H9 (cell line): ENCODE data around the gene RMI2. TPM values are rescaled to one million over a fixed set of nuclear protein-coding genes. Genes with fewer than 3 reads are reported as not detected.
A peak's percentile ranks its signal among the peaks of the same experiment; 100 is the strongest.

ENCODE experiments used
- DNase-seq: peaks from one replicate; pipeline ENCODE4 v3.0.0-alpha.2; 2017
- H2AFZ ChIP-seq: one replicate; pipeline ENCODE4 v1.6.1; 2013; ENCODE audit warnings: mild to moderate bottlenecking, low read length, control low read depth, moderate library complexity
- H2AK5ac ChIP-seq: 2 replicates; pipeline ENCODE4 v1.6.1; 2013; ENCODE audit warnings: low read length, control low read depth, mixed read lengths; ENCODE audit not compliant: insufficient read length
- H2BK120ac ChIP-seq: one replicate; pipeline ENCODE4 v1.6.1; 2013; ENCODE audit warnings: low read depth, mild to moderate bottlenecking, low read length, control low read depth, inconsistent platforms; ENCODE audit not compliant: poor library complexity, severe bottlenecking
- H2BK12ac ChIP-seq: 2 replicates; pipeline ENCODE4 v1.6.1; 2013; ENCODE audit warnings: low read length, control low read depth, mixed read lengths, low read depth; ENCODE audit not compliant: insufficient read length
- H2BK15ac ChIP-seq: 2 replicates; pipeline ENCODE4 v1.6.1; 2013; ENCODE audit warnings: low read depth, low read length, control low read depth
- H2BK20ac ChIP-seq: one replicate; pipeline ENCODE4 v1.6.1; 2013; ENCODE audit warnings: low read depth, mild to moderate bottlenecking, low read length, control low read depth, inconsistent platforms; ENCODE audit not compliant: poor library complexity, severe bottlenecking
- H2BK5ac ChIP-seq: 2 replicates; pipeline ENCODE4 v1.6.1; 2013; ENCODE audit warnings: low read length, control low read depth, mixed read lengths; ENCODE audit not compliant: insufficient read length
- H3K14ac ChIP-seq: 2 replicates; pipeline ENCODE4 v1.6.1; 2013; ENCODE audit warnings: low read length, control low read depth; ENCODE audit not compliant: insufficient read depth
- H3K18ac ChIP-seq: 2 replicates; pipeline ENCODE4 v1.6.1; 2013; ENCODE audit warnings: low read depth, mild to moderate bottlenecking, mixed read lengths, low read length, control low read depth; ENCODE audit not compliant: insufficient read length
- H3K23ac ChIP-seq: 2 replicates; pipeline ENCODE4 v1.6.1; 2013; ENCODE audit warnings: low read length, control low read depth, mixed read lengths, low read depth; ENCODE audit not compliant: insufficient read length
- H3K23me2 ChIP-seq: 2 replicates; pipeline ENCODE4 v1.6.1; 2013; ENCODE audit warnings: low read depth, mild to moderate bottlenecking, mixed read lengths, low read length, control low read depth; ENCODE audit not compliant: insufficient read length, poor library complexity, severe bottlenecking
- H3K27ac ChIP-seq: 2 replicates; pipeline ENCODE4 v1.5.1; 2013; ENCODE audit warnings: low read length, control low read depth, mixed read lengths, low read depth; ENCODE audit not compliant: insufficient read length
- H3K27me3 ChIP-seq: 2 replicates; pipeline ENCODE4 v1.6.1; 2013; ENCODE audit warnings: low read length, control low read depth, inconsistent platforms; ENCODE audit not compliant: insufficient read depth
- H3K4ac ChIP-seq: 2 replicates; pipeline ENCODE4 v1.6.1; 2013; ENCODE audit warnings: low read depth, mild to moderate bottlenecking, control low read depth, inconsistent platforms, low read length, moderate library complexity
- H3K4me1 ChIP-seq: 2 replicates; pipeline ENCODE4 v1.6.1; 2013; ENCODE audit warnings: low read length, control low read depth, inconsistent platforms; ENCODE audit not compliant: insufficient read depth
- H3K4me2 ChIP-seq: 2 replicates; pipeline ENCODE4 v1.6.1; 2013; ENCODE audit warnings: low read length, control low read depth, mixed read lengths; ENCODE audit not compliant: insufficient read length, insufficient read depth
- H3K56ac ChIP-seq: 2 replicates; pipeline ENCODE4 v1.6.1; 2013; ENCODE audit warnings: low read depth, mild to moderate bottlenecking, mixed read lengths, low read length, control low read depth; ENCODE audit not compliant: insufficient read length
- H3K79me1 ChIP-seq: 2 replicates; pipeline ENCODE4 v1.6.1; 2013; ENCODE audit warnings: low read depth, mild to moderate bottlenecking, moderate library complexity, low read length, control low read depth, inconsistent platforms; ENCODE audit not compliant: insufficient read depth, poor library complexity, severe bottlenecking
- H3K79me2 ChIP-seq: 2 replicates; pipeline ENCODE4 v1.6.1; 2013; ENCODE audit warnings: low read length, control low read depth, inconsistent platforms; ENCODE audit not compliant: insufficient read depth
- H3K9ac ChIP-seq: 2 replicates; pipeline ENCODE4 v1.6.1; 2013; ENCODE audit warnings: low read length, control low read depth, mixed read lengths; ENCODE audit not compliant: insufficient read length; ENCODE audit errors: extremely low read depth
- H3K9me3 ChIP-seq: one replicate; pipeline ENCODE4 v1.6.1; 2013; ENCODE audit warnings: low read depth, low read length, inconsistent platforms; ENCODE audit not compliant: control insufficient read depth
- H3T11ph ChIP-seq: one replicate; pipeline ENCODE4 v1.6.1; 2013; ENCODE audit warnings: mild to moderate bottlenecking, low read length, control low read depth, inconsistent platforms
- H4K20me1 ChIP-seq: one replicate; pipeline ENCODE4 v1.6.1; 2013; ENCODE audit not compliant: control insufficient read depth, insufficient read length, insufficient read depth
- H4K5ac ChIP-seq: 2 replicates; pipeline ENCODE4 v1.6.1; 2013; ENCODE audit warnings: low read depth, mild to moderate bottlenecking, mixed read lengths, low read length, control low read depth; ENCODE audit not compliant: insufficient read length
- H4K8ac ChIP-seq: replicated peaks from 2 replicates; pipeline ENCODE4 v1.6.1; 2013; ENCODE audit warnings: low read length, control low read depth, mixed read lengths, low read depth; ENCODE audit not compliant: insufficient read length
- H4K91ac ChIP-seq: 2 replicates; pipeline ENCODE4 v1.6.1; 2013; ENCODE audit warnings: low read depth, mild to moderate bottlenecking, moderate library complexity, mixed read lengths, low read length, control low read depth; ENCODE audit not compliant: insufficient read length
- H3K27ac Mint-ChIP-seq, 3 experiments: 2 replicates in 2 of 3; 3 replicates in 1 of 3; pipeline ENCODE4 v1.8.0; 2020 to 2021; ENCODE audit warnings: mixed read lengths in 3 of 3, mild to moderate bottlenecking in 1 of 3, moderate library complexity in 1 of 3
- H3K27me3 Mint-ChIP-seq: 2 replicates; pipeline ENCODE4 v1.8.0; 2021; ENCODE audit warnings: low read depth, mild to moderate bottlenecking, moderate library complexity, mixed read lengths
- H3K36me3 Mint-ChIP-seq, 3 experiments: 2 replicates in 2 of 3; 3 replicates in 1 of 3; pipeline ENCODE4 v1.8.0; 2020 to 2021; ENCODE audit warnings: low read depth in 3 of 3, mixed read lengths in 3 of 3; ENCODE audit not compliant: insufficient read depth in 1 of 3
- H3K4me1 Mint-ChIP-seq, 2 experiments: 2 replicates each; pipeline ENCODE4 v1.8.0; 2020; ENCODE audit warnings: mixed read lengths in 2 of 2
- H3K4me3 Mint-ChIP-seq, 2 experiments: 2 replicates in 1 of 2; 3 replicates in 1 of 2; pipeline ENCODE4 v1.8.0; 2020 to 2021; ENCODE audit warnings: mild to moderate bottlenecking in 2 of 2, mixed read lengths in 2 of 2, moderate library complexity in 1 of 2
- H3K9me3 Mint-ChIP-seq, 2 experiments: 2 replicates in 1 of 2; 3 replicates in 1 of 2; pipeline ENCODE4 v1.8.0; 2020; ENCODE audit warnings: mild to moderate bottlenecking in 2 of 2, mixed read lengths in 2 of 2, moderate library complexity in 1 of 2
- WGBS: extraction: QIAGEN DNeasy Blood & Tissue Kit; methylation state at CpG from one replicate; pipeline ENCODE4 v1.1.7; 2013; ENCODE audit warnings: missing lambda C conversion rate, low lambda C conversion rate, mixed read lengths; ENCODE audit not compliant: insufficient read length; ENCODE audit errors: extremely low coverage; 5-methylcytosine and 5-hydroxymethylcytosine counted together
- total RNA-seq: library from RNA; stranded (reverse); gene quantifications from 2 replicates; pipeline ENCODE4 v1.2.1, GENCODE V29; 2021
- TF ChIP-seq, protein P1 (sequence below): fragments of 200-600 bp; sonication (generic); conservative IDR thresholded peaks from 3 replicates; pipeline ENCODE4 v1.8.0; 2021; ENCODE audit warnings: antibody characterized with exemption, mild to moderate bottlenecking

RMI2 gene
- total RNA-seq, 1 experiment from 2014 or later: 57.6 TPM

DNA sequence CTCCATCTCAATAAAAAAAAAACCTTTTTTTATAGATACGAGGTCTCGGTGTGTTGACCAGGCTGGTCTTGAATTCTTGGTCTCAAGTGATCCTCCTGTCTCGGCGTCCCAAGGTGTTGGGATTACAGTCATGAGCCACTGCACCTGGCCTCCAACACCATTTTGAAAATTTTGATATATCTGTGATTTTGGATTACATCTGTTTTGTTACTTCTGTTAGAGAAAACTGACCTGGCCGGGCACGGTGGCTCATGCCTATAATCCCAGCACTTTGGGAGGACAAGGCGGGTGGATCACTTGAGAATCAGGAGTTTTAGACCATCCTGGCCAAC is 18.6 kb downstream of the RMI2 start:
- no peak overlapping the region for H3K9ac ChIP-seq
- H3K23me2 ChIP-seq: no peaks in the 10 kb centered on the region
- H2BK20ac ChIP-seq: no peak overlapping the region
- Mint-ChIP-seq H3K27ac (peak overlapping the region in 1 of 3 experiments; percentile 8; a peak in 1 of 7 replicates), H3K4me3 (no peak overlapping the region), H3K36me3 (no peaks in the 10 kb centered on the region), H3K4me1 (peaks cover 27 to 29% of the 10 kb centered on the region in 2 experiments), H3K9me3 (no peaks in the 10 kb centered on the region), H3K27me3 (peaks cover 3% of the 10 kb centered on the region)
- no peak overlapping the region for H3K18ac ChIP-seq
- no peak overlapping the region for H3K27ac ChIP-seq
- WGBS: no CpG with 5 or more reads among the region's 7 CpGs
- no peak overlapping the region for H3K23ac ChIP-seq
- H3K79me1 ChIP-seq: no peaks in the 10 kb centered on the region
- no peak overlapping the region for H3K14ac ChIP-seq
- no peak for DNase-seq
- H3K56ac ChIP-seq: no peak overlapping the region
- no peak overlapping the region for H3K4me2 ChIP-seq
- H3K27me3 ChIP-seq: no peaks in the 10 kb centered on the region
- no peak overlapping the region for H2BK120ac ChIP-seq
- no peak overlapping the region for H2BK12ac ChIP-seq
- no peak overlapping the region for H2AFZ ChIP-seq
- H3K4me1 ChIP-seq: no peaks in the 10 kb centered on the region; the same call in 1 of the 2 replicates
- no peak overlapping the region for H3T11ph ChIP-seq
- no peak overlapping the region for H4K91ac ChIP-seq
- H4K5ac ChIP-seq: no peak overlapping the region
- TF ChIP-seq, protein P1, sequence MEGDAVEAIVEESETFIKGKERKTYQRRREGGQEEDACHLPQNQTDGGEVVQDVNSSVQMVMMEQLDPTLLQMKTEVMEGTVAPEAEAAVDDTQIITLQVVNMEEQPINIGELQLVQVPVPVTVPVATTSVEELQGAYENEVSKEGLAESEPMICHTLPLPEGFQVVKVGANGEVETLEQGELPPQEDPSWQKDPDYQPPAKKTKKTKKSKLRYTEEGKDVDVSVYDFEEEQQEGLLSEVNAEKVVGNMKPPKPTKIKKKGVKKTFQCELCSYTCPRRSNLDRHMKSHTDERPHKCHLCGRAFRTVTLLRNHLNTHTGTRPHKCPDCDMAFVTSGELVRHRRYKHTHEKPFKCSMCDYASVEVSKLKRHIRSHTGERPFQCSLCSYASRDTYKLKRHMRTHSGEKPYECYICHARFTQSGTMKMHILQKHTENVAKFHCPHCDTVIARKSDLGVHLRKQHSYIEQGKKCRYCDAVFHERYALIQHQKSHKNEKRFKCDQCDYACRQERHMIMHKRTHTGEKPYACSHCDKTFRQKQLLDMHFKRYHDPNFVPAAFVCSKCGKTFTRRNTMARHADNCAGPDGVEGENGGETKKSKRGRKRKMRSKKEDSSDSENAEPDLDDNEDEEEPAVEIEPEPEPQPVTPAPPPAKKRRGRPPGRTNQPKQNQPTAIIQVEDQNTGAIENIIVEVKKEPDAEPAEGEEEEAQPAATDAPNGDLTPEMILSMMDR: no peak
- no peak overlapping the region for H2BK5ac ChIP-seq
- H3K4ac ChIP-seq: no peak overlapping the region
- no peaks in the 10 kb centered on the region for H3K79me2 ChIP-seq
- H3K9me3 ChIP-seq: no peaks in the 10 kb centered on the region
- H2BK15ac ChIP-seq: no peak overlapping the region
- H2AK5ac ChIP-seq: no peak overlapping the region
- no peak overlapping the region for H4K8ac ChIP-seq
- H4K20me1 ChIP-seq: no peaks in the 10 kb centered on the region
